NCI-H2029 (cell line): ENCODE measurements around the gene PRKCE.

Experiments
- DNase-seq: peaks from one replicate; lab custom pipeline; 2025; lab: John Stamatoyannopoulos, UW

The PRKCE gene

DNA sequence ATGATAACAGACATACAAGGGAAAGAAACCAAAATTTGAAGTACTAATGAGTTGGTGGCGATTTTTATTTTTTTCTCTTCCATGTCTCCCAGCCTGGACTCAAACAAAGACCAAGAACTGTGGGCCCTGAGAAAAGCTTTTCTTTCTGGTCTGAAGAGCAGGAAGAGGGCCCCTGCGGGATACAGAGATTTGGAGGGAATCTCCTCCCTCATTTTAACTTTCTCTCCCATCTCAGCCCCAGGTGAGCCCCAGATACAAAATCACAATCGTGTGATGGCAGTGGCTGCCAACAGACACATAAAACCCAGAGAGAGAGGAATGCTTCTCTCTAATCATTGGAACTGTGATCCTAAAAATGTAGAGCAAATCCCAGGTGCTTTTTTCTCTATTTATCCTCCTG, 19.5 kb upstream of the PRKCE start:
- DNase-seq = no peak

GRCh38 chr2:45634223-45634622, 17.3 kb upstream of the PRKCE start:
- no peak for DNase-seq

DNA sequence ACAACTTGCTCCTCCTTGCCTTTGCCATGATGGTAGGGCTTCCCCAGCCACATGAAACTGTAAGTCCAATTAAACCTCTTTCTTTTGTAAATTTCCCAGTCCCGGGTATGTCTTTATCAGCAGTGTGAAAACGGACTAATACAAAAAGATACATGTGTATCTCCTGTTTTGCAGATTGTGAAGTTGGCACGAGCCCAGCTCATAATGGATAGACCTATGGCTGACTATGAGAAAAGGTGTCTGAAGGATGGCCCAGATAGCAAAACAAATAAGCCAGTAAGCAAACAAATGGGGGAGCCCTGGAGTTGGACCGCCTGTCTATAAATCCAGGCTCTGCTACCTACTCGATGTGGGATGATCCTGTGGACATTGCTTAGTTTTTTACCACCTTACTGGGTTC, 15.5 kb upstream of the PRKCE start:
- DNase-seq = no peak

DNA sequence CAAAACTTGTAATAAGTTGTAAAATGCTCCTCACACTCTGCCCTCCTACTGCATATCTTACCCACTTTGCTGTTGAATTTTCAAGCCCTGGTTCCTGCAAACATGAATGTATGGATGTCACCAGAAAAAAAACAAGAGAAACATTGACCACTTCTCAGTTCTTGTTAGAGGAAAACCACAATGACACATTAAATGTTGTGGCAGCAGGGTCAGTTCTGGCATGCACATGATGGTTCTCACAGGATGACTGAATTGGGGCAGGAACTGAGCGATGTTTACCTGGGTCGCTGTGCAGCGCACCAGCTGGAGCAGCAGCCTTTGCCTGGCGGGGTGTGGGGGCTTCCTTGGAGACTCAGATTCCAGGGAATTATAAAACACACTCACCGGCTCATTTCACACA, 14.0 kb upstream of the PRKCE start:
- no peak for DNase-seq

DNA sequence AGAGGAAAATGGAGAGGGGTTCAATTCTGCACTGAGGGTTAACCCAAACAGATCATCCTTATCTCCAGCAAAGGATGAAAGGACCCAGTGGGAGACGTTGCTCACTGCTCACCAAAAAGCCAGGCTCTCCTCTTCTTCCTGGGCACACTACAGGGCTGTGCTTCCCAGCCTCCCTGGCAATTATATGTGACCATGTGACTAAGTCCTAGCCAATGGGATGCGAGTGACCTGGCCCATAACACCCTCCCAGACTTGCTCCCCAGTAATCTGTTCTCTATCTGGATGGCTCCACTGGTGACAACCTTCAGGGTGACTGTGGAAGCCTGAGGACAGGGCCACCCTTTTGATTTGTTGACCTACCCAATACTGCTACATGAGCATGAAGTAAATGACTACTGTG, 10.9 kb upstream of the PRKCE start:
- DNase-seq = no peak

GRCh38 chr2:45643095-45643494, 8.4 kb upstream of the PRKCE start:
- no peak for DNase-seq

DNA sequence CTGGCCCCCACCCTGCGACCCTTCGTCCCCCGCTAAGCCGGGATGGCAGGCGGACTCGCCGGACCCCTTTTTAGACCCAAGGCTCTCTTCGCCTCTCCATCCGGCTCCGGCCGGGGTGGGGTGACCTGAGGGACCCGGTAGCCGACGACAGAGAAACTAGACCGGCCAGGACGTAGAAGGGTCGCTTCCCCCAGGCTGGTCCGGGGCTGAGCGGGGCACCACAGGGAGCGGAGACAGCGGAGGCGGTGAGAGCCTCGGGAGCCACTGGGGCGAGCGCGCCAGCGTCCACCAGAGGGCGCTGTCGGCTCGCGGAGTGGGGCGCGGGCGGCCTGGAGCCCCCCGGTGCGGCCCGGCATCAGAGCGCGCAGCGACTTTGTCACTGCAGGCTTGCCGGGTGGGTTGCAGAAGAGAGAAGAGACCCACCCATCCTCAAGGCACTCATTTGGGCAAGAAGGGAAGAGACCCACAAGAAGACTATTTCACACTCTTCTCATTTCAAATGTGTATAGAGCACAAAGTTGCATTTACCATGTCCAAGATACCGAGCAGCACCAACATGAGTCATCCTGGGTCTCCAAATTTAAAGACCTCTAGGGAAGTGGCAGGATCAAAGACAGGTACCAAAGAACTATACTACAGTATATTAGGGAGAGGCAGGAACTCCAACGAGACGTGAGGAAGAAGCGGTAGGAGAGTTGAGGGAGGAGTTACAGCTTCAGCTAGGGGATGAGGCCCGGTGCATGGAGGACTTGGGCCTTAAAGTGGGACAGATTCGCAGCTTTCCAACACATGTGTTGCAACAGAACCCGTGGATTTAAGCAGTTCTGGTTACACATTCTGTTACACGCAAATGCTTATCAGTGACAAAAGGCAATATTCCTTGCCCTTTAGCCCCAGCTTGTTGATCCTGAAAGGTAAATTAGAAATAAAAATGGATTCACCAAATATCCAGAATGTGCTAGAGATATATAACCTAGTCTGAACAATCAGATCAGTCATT, 7.6 kb upstream of the PRKCE start:
- peak; percentile 18 for DNase-seq

GRCh38 chr2:45646289-45646688, 5.2 kb upstream of the PRKCE start:
- no peak for DNase-seq

- DNase-seq = no peak
Measured at GRCh38 chr2:45647356-45647755, 4.1 kb upstream of the PRKCE start.

GRCh38 chr2:45647986-45648520, 3.4 kb upstream of the PRKCE start:
- no peak for DNase-seq

- no peak for DNase-seq
Measured at GRCh38 chr2:45648636-45649035, 2.8 kb upstream of the PRKCE start.

- DNase-seq = no peak
Measured at GRCh38 chr2:45649462-45649857, 2.0 kb upstream of the PRKCE start.

- DNase-seq = no peak
Measured at GRCh38 chr2:45649858-45650811, 1.3 kb upstream of the PRKCE start.

- peak; percentile 64 for DNase-seq
Measured at GRCh38 chr2:45650851-45651414, 542 bp upstream of the PRKCE start.

DNA sequence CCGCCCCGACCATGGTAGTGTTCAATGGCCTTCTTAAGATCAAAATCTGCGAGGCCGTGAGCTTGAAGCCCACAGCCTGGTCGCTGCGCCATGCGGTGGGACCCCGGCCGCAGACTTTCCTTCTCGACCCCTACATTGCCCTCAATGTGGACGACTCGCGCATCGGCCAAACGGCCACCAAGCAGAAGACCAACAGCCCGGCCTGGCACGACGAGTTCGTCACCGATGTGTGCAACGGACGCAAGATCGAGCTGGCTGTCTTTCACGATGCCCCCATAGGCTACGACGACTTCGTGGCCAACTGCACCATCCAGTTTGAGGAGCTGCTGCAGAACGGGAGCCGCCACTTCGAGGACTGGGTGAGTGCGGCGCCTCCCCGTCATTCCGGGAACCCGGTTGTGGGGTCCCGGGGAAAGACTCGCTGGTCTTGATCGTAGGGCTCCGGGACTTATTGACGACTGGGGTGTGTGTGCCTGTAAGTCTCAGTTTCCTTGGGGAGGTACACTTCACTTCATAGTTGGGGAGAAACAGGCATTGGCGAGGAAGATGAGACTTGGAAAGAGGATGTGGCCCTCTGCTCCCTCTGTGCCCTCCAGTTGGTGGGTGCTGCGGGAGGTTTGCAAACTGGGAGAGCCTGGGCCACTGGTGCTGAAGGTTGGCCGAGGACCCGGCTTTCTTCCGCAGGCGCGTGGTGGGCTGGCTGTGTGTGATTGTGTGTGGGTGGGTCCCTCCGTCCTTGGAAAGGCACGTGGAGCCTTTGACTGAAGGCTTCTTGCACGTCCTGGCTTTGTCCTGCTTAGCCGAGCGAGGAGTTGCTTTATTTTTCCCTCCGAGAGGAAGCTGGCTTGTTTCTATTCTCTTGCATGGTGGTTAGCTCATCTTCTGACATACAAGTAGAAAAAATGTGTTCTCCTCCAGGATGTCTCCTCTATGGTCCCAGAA, 886 bp downstream of the PRKCE start:
- no peak for DNase-seq

DNA sequence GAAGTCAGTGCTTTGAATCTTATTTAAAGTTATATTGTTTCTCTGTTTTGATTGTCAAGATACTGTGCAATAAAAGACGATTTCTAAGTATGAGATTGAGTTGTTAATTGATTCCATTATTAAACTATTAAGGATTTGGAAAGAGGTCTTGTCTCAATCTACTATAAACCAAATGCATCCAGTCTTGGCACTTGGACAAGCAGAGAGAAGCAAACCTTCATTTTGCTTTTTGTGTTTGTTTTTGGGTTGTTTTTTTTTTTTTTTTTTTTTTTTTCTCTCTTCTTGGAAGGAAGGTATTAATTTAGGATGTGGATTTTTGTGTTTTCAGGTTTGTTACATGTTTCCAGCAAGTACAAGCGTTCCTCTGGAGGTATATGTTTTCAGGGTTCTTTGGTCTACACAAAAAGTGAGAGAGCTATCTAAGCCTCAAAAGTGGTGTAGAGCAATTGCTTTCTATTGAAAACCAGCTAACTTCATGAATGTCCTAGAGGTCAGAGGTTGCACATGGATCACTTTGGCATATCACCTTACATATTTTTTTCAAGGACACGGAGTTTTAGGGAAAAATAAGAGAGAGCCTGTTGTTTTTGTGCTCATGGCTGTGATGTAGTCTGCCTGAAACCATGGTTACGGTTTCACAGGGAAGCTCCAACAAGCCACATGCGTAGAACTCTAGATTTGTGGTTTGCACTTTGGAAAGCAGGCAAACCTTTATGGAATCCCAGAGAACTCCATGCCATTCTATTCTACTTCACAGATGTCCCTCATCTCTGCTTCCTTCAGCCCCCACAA, 1.8 kb downstream of the PRKCE start:
- no peak for DNase-seq

- DNase-seq = no peak
Measured at GRCh38 chr2:45654250-45654649, 2.8 kb downstream of the PRKCE start.

- no peak for DNase-seq
Measured at GRCh38 chr2:45661828-45662227, 10.4 kb downstream of the PRKCE start.

DNA sequence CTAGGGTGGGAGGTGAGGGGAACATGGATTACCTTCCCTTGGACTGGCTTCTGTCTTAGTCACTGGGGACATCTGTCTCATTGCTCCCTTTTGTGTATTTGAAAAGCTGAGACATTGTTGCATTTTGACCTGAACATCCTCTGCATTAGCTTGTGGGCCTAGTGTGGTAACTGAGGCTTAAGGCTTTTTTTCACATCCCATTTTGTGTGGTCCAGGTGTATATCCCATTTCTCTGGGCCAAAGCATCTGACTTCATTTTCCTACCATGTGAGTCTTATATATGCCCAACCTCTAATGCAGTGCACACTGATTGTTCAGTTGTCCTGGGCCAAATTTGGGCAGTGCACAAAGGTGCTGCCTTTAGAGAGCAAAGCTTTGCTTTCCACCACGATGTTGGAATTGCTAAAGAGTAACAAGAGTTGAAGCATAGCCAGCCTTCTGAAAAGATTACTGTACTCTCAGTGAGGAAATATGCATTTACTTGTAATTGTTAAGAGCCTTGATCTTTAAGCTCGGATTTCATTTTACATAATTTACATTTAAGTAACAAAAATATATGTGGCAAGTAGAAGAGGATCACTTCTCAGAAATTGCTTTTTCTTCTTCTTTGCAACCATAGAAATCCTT, 13.3 kb downstream of the PRKCE start:
- DNase-seq = no peak

- DNase-seq = no peak
Measured at GRCh38 chr2:45668509-45668908, 17.0 kb downstream of the PRKCE start.
